GM12878 (cell line): ENCODE data around the gene GEMIN2.

Experiments
- ATF2 ChIP-seq: IDR thresholded peaks from 2 replicates; pipeline ENCODE4 v1.6.1; 2012; ENCODE audit warnings: low read length, inconsistent platforms
- CBFB ChIP-seq: IDR thresholded peaks from 2 replicates; pipeline ENCODE4 v1.6.1; 2016; ENCODE audit warnings: antibody characterized with exemption, low read depth
- CTCF ChIP-seq, 3 experiments: IDR thresholded peaks in 2 of 3; conservative IDR thresholded peaks in 1 of 3; 2 replicates each; pipeline ENCODE4 v1.5.1; 2011; ENCODE audit warnings: low read depth in 3 of 3, low read length in 3 of 3, mild to moderate bottlenecking in 3 of 3, control low read depth in 2 of 3, moderate library complexity in 2 of 3, inconsistent platforms in 1 of 3, mixed read lengths in 1 of 3; ENCODE audit not compliant: control insufficient read depth in 2 of 3, insufficient read depth in 1 of 3; ENCODE audit errors: extremely low read depth in 1 of 3
- DPF2 ChIP-seq: fragments of 450-650 bp; IDR thresholded peaks from 2 replicates; pipeline ENCODE4 v1.6.1; 2017; ENCODE audit warnings: mild to moderate bottlenecking
- ETV6 ChIP-seq, 2 experiments: fragments of 450-650 bp in 1 of 2; IDR thresholded peaks in 1 of 2; conservative IDR thresholded peaks in 1 of 2; 2 replicates each; pipeline ENCODE4 v1.6.1; 2014; ENCODE audit warnings: antibody characterized with exemption in 1 of 2, borderline replicate concordance in 1 of 2, low read depth in 1 of 2, mild to moderate bottlenecking in 1 of 2, moderate library complexity in 1 of 2
- EZH2 ChIP-seq: IDR thresholded peaks from 2 replicates; pipeline ENCODE4 v1.6.1; 2012; ENCODE audit warnings: low read depth, mild to moderate bottlenecking, control low read depth, inconsistent platforms, low read length, borderline replicate concordance; ENCODE audit not compliant: control insufficient read depth
- KDM1A ChIP-seq: fragments of 200-600 bp; sonication (generic); IDR thresholded peaks from 2 replicates; pipeline ENCODE4 v1.6.1; 2016; ENCODE audit warnings: borderline replicate concordance
- NFIC ChIP-seq: IDR thresholded peaks from 2 replicates; pipeline ENCODE4 v1.6.1; 2012; ENCODE audit warnings: low read depth, mild to moderate bottlenecking, inconsistent platforms, low read length, moderate library complexity
- POLR2A ChIP-seq: IDR thresholded peaks from 2 replicates; pipeline ENCODE4 v1.6.1; 2011; ENCODE audit warnings: low read depth, mild to moderate bottlenecking, low read length
- POLR2AphosphoS5 ChIP-seq: IDR thresholded peaks from 2 replicates; pipeline ENCODE4 v1.6.1; 2011; ENCODE audit warnings: mild to moderate bottlenecking, low read length, inconsistent platforms
- SMC3 ChIP-seq: IDR thresholded peaks from 2 replicates; pipeline ENCODE4 v1.6.1; 2011; ENCODE audit warnings: low read length, improper control_type of control experiment, borderline replicate concordance
- YBX1 ChIP-seq: fragments of 450-650 bp; IDR thresholded peaks from 2 replicates; pipeline ENCODE4 v1.6.1; 2016; ENCODE audit warnings: antibody characterized with exemption

GRCh38 chr14:39181026-39181692 is 67.0 kb downstream of the GEMIN2 start:
- TF ChIP-seq KDM1A = no peak
- no peak for TF ChIP-seq NFIC
- TF ChIP-seq EZH2 = no peak
- TF ChIP-seq ETV6 (conservative IDR thresholded peaks at IDR 0.05 in 1 of 2, IDR thresholded peaks at IDR 0.05 in 1 of 2; ENCODE audit: borderline replicate concordance in 1 of 2, low read depth in 1 of 2) = no peak
- TF ChIP-seq CBFB = no peak
- no peak for TF ChIP-seq SMC3
- no peak for TF ChIP-seq YBX1
- no peak for TF ChIP-seq ATF2
- TF ChIP-seq POLR2A = peak; percentile 71
- TF ChIP-seq DPF2 = no peak
- peak; percentile 89 for TF ChIP-seq POLR2AphosphoS5
- TF ChIP-seq CTCF (IDR thresholded peaks at IDR 0.05 in 2 of 3, conservative IDR thresholded peaks at IDR 0.05 in 1 of 3; ENCODE audit: control insufficient read depth in 2 of 3, extremely low read depth in 1 of 3, insufficient read depth in 1 of 3, low read depth in 3 of 3, low read length in 3 of 3) = no peak
